Activated CD4-positive, alpha-beta T cell treated with anti-CD3 and anti-CD28 coated beads, Interleukin-2, amount 10 ng/mL, durations not matched to agents 24 days and 14 days (primary cell): Measurements from ENCODE around the gene ARL13B. TPM values are rescaled to one million over a fixed set of nuclear protein-coding genes. Genes with fewer than 3 reads are reported as not detected.

Source experiments
- DNase-seq: peaks from one replicate; pipeline ENCODE4 v3.0.0; 2022
- H3K27ac Mint-ChIP-seq: one replicate; pipeline ENCODE4 v1.8.0; 2022; ENCODE audit warnings: mild to moderate bottlenecking, mixed read lengths
- H3K27me3 Mint-ChIP-seq: one replicate; pipeline ENCODE4 v1.8.0; 2022; ENCODE audit warnings: mixed read lengths
- H3K36me3 Mint-ChIP-seq: one replicate; pipeline ENCODE4 v1.8.0; 2022; ENCODE audit warnings: low read depth, mild to moderate bottlenecking, mixed read lengths
- H3K4me1 Mint-ChIP-seq: one replicate; pipeline ENCODE4 v1.8.0; 2021; ENCODE audit warnings: mixed read lengths
- H3K4me3 Mint-ChIP-seq: one replicate; pipeline ENCODE4 v1.8.0; 2022; ENCODE audit warnings: mild to moderate bottlenecking, moderate library complexity, mixed read lengths
- H3K9me3 Mint-ChIP-seq: one replicate; pipeline ENCODE4 v1.8.0; 2021; ENCODE audit warnings: mixed read lengths
- intact Hi-C: fragments of 100-400 bp; cut with micrococcal nuclease; formaldehyde crosslinking; loops from one replicate; pipeline ENCODE4 v1.15.1; 2023
- total RNA-seq: library from RNA; stranded (reverse); gene quantifications from 2 replicates; pipeline ENCODE4 v1.2.3, GENCODE V29; 2022

Gene ARL13B
- total RNA-seq, 1 donor from 2014 or later, result 12.2 TPM

DNA sequence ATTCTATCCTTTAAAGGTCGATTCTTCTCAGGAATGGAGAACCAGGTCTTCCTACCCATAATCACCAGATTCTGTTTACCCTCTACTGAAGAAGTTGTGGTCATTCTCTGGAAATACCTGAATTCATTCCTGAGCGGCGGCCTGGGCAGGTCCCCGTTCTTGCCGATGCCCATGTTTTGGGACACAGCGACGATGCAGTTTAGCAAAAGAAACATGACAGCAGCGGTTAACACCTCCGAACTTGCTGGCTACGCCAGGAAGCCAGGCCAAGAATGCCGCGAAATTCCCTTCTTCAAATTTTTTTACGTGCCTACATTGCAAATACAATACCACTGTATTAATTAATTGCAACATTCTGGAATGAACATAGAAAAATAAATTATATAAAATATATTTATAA is 81.3 kb downstream of the ARL13B start:
- H3K36me3 Mint-ChIP-seq, result peaks cover 35% of the 10 kb centered on the region
- H3K27ac Mint-ChIP-seq, result no peak overlapping the region
- no peaks in the 10 kb centered on the region for H3K9me3 Mint-ChIP-seq
- no peak for DNase-seq
- H3K27me3 Mint-ChIP-seq, result no peaks in the 10 kb centered on the region
- intact Hi-C loops, result no loop called here
- no peak overlapping the region for H3K4me3 Mint-ChIP-seq
- peaks cover 33% of the 10 kb centered on the region for H3K4me1 Mint-ChIP-seq

DNA sequence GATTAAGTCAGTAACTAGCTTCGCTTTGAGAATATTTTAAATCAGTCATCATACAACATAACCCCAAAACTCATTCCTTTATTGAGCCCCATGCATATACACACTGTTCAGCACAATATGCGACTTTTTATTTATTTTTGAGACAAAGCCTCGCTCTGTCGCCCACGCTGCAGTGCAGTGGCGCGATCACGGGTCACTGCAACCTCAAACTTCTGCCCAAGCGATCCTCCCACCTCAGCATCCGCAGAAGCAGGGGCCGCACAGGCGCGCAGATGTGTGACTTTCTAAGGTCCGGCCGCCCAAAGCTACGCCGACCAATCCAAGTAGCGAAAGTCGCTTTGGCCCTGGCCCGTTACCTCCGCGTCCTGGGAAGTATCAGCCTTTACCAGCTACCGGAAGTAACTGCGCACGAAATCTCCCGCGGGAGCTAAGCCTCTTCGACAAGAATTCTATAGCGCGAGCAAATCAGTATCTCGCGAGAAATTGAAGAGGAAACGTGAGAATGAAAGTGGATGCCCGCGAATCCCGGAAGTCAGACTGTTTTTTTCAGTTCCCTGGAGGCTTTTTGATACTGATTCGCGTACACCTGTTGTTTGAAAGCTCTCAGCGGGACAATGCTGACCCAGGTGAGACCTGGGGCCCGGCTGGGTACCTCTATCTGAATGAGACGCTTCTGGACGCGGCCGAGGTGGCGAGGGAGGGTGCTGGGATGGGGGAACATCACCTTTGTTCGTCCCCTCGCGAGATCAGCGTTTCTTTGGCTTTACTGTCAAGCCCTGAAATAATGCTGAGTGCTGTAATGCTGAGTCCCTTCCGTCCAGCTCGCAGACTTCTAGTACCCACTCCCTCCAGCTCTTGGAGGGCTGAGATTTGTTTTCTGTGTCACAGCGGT is 82.8 kb downstream of the ARL13B start, which contains the start of the genes DHFR2 and NSUN3:
Gene DHFR2 (minus strand): TSS at position 404 of the 892 bp plus-strand sequence. CDS start 1,405 bp downstream, outside the sequence.
Gene NSUN3 (plus strand): TSS at position 549 of the 892 bp plus-strand sequence. CDS start 66 bp downstream, at position 615.
- H3K9me3 Mint-ChIP-seq, result peaks cover 6% of the 10 kb centered on the region
- intact Hi-C loops, result loop anchor here (1.0 kb wide), 3 partner anchors 8 to 82 kb away; partner anchors contain the start of gene ARL13B
- H3K4me3 Mint-ChIP-seq, result peak within 1 kb of the TSS; percentile 98
- peaks cover 49% of the 10 kb centered on the region for H3K36me3 Mint-ChIP-seq
- peaks cover 43% of the 10 kb centered on the region for H3K4me1 Mint-ChIP-seq
- H3K27me3 Mint-ChIP-seq, result no peaks in the 10 kb centered on the region
- DNase-seq, result peak; percentile 95
- peak within 1 kb of the TSS; percentile 99 for H3K27ac Mint-ChIP-seq

DNA sequence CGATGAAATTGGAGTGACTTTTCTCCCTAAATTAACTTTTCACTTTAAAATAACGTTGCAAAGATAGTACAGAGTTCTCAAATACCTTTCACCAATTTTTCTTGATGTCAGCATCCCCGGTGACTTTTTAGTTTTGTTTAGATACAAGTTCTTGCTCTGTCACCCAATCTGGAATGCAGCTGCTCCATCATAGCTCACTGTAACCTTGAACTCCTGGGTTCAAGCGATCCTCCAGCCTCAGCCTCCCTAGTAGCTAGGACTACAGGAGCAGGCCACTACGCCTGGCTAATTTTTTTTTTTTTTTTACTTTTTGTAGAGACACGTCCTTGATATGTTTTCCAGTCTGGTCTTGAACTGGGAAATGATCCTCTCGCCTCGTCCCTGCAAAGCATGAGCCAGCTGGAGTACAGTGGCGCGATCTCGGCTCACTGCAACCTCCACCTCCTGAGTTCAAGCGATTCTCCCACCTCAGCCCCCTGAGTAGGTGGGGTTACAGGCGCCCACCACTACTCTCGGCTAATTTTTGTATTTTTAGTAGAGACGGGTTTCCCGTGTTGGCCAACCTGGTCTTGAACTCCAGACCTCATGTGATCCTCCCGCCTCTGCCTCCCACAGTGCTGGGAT is 83.7 kb downstream of the ARL13B start:
- H3K27me3 Mint-ChIP-seq, result no peaks in the 10 kb centered on the region
- H3K36me3 Mint-ChIP-seq, result peaks cover 51% of the 10 kb centered on the region
- intact Hi-C loops, result loop anchor here (1.0 kb wide), 1 partner anchor 83 kb away; the partner anchor contains the start of gene ARL13B
- peaks cover 7% of the 10 kb centered on the region for H3K9me3 Mint-ChIP-seq
- peak overlapping the region; percentile 99 for H3K27ac Mint-ChIP-seq
- peak overlapping the region; percentile 98 for H3K4me3 Mint-ChIP-seq
- no peak for DNase-seq
- peaks cover 42% of the 10 kb centered on the region for H3K4me1 Mint-ChIP-seq

DNA sequence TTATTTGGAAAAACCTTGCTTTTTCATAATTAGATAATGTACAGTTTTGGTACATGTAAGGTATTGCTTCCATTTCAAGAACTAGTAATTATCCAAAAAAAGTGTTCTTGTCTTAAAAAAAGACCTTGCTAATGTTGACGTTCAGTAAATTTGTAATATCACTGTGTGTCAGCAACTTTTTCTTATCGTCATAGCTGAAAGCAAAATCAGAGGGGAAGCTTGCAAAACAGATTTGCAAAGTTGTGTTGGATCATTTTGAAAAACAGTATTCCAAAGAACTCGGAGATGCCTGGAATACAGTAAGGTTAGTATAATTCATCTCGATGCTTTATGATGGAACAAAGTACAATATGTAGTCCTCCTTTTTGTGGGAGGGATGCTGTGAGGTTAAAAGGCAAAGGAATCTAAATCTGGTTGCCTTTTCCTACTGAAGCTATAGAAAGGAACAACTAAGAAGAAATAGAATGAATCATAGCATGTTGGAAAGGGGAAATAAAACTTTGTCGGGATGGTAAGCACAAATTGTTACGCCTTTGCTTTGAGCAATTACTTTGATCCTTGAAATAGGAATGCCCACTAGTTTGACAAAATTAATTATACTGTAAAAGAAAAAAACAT is 84.4 kb downstream of the ARL13B start:
- Mint-ChIP-seq H3K4me1 (peaks cover 47% of the 10 kb centered on the region), H3K27me3 (no peaks in the 10 kb centered on the region), H3K4me3 (peak overlapping the region; percentile 98)

DNA sequence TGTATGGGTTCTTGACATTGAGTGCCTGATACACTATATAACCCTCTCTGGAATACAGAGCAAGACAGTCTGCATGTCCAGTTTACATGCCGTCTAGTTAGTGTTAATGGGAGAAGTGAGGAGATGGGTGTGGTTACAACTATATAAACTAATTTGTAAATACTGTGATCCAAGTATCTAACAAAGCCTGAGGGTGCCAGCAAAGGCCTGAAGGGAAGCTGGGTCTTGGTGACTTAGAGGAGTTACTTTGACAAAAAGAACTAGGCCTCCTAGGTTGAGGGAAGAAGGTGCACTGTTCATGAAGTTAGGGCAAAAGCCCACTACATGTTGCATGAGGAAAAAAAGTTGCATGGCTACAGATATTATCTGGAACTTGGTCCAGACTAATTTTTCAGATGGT is 85.2 kb downstream of the ARL13B start:
- Mint-ChIP-seq H3K9me3 (peaks cover 7% of the 10 kb centered on the region), H3K4me3 (peak overlapping the region; percentile 25), H3K36me3 (peaks cover 50% of the 10 kb centered on the region), H3K27ac (no peak overlapping the region), H3K4me1 (peaks cover 50% of the 10 kb centered on the region), H3K27me3 (no peaks in the 10 kb centered on the region)
- DNase-seq, result no peak
- intact Hi-C loops, result no loop called here

More for the DNA sequence above, 84.4 kb downstream of the ARL13B start:
- Mint-ChIP-seq H3K9me3 (peaks cover 7% of the 10 kb centered on the region), H3K36me3 (peaks cover 51% of the 10 kb centered on the region), H3K27ac (peak overlapping the region; percentile 99)
- no peak for DNase-seq
- intact Hi-C loops, result no loop called here

DNA sequence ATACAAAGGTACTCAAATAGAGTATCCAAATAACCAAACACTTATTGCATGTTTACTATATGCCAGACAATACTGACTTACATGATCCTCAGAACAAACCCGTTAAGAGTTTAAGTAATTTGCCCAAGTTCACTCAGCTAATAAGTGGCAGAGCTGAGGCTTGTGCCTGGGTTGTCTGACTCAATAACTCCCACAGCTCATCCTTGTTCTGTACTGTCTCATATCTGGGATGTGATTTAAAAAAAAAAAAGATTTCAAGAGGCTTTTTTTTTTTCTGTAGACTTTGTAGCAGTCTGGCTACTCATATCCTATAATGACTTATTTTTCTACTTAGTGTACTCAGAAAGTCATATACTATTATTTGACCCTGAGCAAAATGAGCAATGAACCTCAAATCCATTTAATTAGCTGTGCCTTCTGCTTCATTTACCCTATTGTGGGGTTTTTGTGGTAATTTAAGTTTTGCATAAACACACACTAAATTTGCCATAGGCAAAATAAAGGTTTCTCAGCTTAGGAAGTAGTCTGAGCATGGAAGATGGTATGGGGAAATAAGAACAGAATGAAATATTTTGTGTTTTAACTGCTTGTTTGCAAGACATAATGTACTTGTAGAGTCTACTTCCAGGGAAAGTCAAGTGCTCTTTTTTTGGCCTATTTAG is 86.0 kb downstream of the ARL13B start:
- H3K27me3 Mint-ChIP-seq, result no peaks in the 10 kb centered on the region
- H3K27ac Mint-ChIP-seq, result peak overlapping the region; percentile 20
- intact Hi-C loops, result no loop called here
- H3K9me3 Mint-ChIP-seq, result peaks cover 7% of the 10 kb centered on the region
- no peak overlapping the region for H3K4me3 Mint-ChIP-seq
- no peak for DNase-seq
- peaks cover 51% of the 10 kb centered on the region for H3K4me1 Mint-ChIP-seq
- H3K36me3 Mint-ChIP-seq, result peaks cover 42% of the 10 kb centered on the region

DNA sequence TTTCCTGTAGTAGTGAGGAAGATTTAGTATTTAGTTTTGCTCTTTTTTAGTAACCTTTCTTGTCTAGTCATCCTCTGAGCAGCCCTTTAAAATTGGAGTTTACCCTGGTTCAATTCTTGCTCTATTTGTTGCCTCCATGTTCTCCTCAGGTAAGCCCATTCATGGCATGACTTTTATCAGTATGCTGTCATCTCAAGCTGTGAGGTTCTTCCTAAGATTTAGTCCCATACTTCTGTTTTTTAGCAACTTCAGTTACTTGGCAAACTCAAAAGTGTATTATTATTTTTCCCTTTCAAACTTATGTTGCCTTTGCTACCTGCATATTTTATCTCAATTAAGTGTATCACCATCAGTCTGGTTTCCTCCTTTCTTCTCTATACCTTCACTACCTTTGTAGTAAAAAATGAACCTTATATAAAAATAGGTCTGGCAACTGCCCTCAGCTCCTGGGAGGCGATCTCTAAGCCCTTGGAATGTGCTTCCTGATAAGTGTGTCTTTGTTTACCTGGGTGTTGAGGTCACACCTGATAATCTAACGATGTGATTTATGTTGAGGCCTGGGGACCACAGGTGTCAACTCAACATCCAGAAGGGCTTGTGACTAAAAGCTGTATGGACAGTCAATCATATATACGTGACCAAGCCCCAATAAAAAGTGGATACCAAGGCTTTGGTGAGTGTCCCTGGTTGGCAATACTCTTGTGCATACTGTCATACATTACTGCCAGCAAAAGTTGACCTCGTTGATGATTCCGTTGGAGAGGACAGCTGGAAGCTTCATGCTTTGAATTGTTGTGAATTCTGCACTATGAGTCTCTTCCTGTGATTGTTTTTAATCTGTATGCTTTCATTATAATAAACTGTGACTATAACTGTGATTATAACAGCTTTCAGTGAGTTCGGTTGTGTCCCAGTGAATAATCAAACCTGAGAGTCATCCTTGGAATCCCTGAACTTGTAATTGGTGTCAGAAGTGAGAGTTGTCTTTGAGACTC is 86.8 kb downstream of the ARL13B start:
- no peak overlapping the region for H3K4me3 Mint-ChIP-seq
- peaks cover 7% of the 10 kb centered on the region for H3K9me3 Mint-ChIP-seq
- intact Hi-C loops, result no loop called here
- no peaks in the 10 kb centered on the region for H3K27me3 Mint-ChIP-seq
- peak overlapping the region; percentile 25 for H3K27ac Mint-ChIP-seq
- H3K4me1 Mint-ChIP-seq, result peaks cover 56% of the 10 kb centered on the region
- no peak for DNase-seq
- peaks cover 42% of the 10 kb centered on the region for H3K36me3 Mint-ChIP-seq

DNA sequence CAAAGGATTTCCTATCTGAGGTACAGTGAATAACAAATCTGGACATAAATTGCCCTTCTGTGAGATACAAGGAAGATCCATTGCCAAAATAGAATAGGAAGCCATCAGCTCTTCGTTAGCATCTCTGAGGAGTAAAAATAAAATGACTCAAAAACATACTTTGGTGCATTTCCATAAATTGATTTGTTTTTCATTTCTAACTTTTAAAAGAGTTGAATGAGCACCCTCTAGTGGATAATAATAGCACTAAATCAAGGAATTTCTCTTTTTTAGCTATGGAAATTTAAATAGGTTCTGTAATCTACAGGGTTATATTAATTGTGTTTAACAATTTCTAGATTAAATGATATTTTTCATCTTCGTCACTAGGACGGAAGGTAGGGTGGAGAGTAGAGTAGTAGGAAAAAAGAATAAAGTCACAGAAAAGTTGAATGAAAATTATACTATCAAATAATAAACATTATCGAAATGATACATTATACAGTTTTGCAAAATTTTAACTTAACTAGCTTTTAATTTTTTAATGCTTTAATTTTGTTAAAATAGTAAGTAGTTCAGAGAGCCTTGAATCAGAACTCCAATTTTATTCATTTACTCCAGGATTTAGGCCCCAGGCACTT is 89.3 kb downstream of the ARL13B start:
- peaks cover 7% of the 10 kb centered on the region for H3K9me3 Mint-ChIP-seq
- no peaks in the 10 kb centered on the region for H3K27me3 Mint-ChIP-seq
- peaks cover 53% of the 10 kb centered on the region for H3K36me3 Mint-ChIP-seq
- DNase-seq, result no peak
- intact Hi-C loops, result loop anchor here (1.0 kb wide), 1 partner anchor 65 kb away; no protein-coding TSS in a partner anchor
- peaks cover 57% of the 10 kb centered on the region for H3K4me1 Mint-ChIP-seq
- no peak overlapping the region for H3K4me3 Mint-ChIP-seq
- H3K27ac Mint-ChIP-seq, result peak overlapping the region; percentile 39

DNA sequence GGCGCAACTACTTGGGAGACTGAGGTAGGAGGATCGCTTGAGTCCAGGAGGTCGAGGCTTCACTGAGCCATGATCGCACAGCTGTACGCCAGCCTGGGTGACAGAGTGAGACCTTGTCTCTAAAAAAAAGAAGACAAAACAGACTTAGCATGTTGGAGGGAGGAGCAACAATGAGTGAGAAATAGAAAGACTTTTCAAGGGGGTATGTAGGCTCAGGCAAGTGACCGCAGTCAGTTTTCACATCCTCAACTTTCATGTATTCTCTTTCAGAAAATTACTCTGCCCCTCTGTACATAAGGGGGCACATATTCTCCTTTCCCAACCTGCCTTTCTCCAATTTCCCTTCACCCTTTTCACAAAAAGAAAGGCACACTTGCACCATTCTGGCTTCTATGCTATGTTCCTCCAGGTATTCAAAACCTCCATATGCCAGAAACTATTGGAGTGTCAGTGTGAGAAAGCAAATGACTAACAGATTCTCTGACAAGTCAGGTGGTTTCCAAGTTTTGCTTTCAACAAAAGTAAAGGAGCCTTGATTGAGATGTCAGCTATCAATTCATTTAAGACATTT is 90.5 kb downstream of the ARL13B start:
- Mint-ChIP-seq H3K27ac (peak overlapping the region; percentile 38), H3K9me3 (peaks cover 7% of the 10 kb centered on the region), H3K4me1 (peaks cover 53% of the 10 kb centered on the region), H3K36me3 (peaks cover 50% of the 10 kb centered on the region), H3K4me3 (no peak overlapping the region), H3K27me3 (no peaks in the 10 kb centered on the region)
- intact Hi-C loops, result loop anchor here (1.0 kb wide), 1 partner anchor 8 kb away; the partner anchor contains the start of gene DHFR2
- DNase-seq, result no peak

DNA sequence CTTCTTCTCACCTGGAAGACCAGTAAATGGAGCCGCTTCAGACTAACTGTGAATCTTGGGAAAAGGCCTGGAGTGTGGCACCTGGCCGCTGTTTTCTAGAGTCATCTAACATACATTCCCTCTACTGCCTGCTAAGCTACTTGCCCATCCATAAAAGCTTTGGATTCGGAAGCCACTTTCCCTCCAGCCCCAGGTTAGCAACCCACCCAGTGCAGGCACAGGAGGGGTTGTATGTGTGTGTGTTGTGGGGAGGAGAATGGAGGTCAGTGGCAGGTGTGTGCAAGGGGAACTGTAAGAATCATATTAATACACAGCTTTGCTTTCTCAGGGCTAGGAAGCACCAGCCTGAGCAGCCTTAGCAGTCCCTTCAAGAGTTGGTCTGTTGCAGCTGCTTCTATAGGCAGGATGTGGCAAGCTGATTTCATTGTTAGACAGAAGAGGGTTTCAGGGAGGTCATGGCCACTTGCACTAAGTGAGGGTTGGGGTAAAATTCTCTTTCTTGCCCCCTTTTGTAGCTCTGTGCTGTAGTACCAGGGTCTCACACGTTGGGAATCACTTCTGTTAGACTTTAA is 91.8 kb downstream of the ARL13B start:
- peak overlapping the region; percentile 79 for H3K27ac Mint-ChIP-seq
- no peaks in the 10 kb centered on the region for H3K27me3 Mint-ChIP-seq
- DNase-seq, result peak; percentile 74
- peak overlapping the region; percentile 12 for H3K4me3 Mint-ChIP-seq
- H3K4me1 Mint-ChIP-seq, result peaks cover 42% of the 10 kb centered on the region
- intact Hi-C loops, result no loop called here
- H3K36me3 Mint-ChIP-seq, result peaks cover 52% of the 10 kb centered on the region
- peaks cover 7% of the 10 kb centered on the region for H3K9me3 Mint-ChIP-seq

DNA sequence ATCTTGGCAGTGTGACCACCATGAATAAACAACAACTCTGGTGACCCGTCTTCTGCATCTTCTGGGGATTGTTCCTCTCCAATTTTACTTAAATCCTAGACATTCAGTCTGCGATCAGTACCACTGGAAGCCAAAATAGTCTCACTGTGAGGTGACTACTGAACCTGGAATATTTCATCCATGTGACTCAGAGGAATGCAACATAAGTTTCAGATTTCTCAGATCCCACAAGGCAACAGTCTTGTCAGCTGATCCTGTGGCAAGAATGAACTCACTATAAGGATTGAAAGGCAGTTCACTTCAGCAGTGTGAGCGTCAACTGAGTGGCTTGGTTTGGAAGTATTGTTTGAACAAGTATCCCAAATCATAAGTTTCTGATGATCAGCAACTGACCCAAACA is 96.1 kb downstream of the ARL13B start:
- no peak overlapping the region for H3K27ac Mint-ChIP-seq
- no peaks in the 10 kb centered on the region for H3K27me3 Mint-ChIP-seq
- peaks cover 49% of the 10 kb centered on the region for H3K36me3 Mint-ChIP-seq
- peaks cover 42% of the 10 kb centered on the region for H3K4me1 Mint-ChIP-seq
- DNase-seq, result no peak
- H3K9me3 Mint-ChIP-seq, result no peaks in the 10 kb centered on the region
- intact Hi-C loops, result no loop called here
- H3K4me3 Mint-ChIP-seq, result no peak overlapping the region
